Measurements from ENCODE around the gene NACC1. TPM values are rescaled to one million over a fixed set of nuclear protein-coding genes. Genes with fewer than 3 reads are reported as not detected.

Gene NACC1
- total and polyA plus RNA-seq, 4 donors: 0.86 to 24.7 (median 17.7) TPM

DNA sequence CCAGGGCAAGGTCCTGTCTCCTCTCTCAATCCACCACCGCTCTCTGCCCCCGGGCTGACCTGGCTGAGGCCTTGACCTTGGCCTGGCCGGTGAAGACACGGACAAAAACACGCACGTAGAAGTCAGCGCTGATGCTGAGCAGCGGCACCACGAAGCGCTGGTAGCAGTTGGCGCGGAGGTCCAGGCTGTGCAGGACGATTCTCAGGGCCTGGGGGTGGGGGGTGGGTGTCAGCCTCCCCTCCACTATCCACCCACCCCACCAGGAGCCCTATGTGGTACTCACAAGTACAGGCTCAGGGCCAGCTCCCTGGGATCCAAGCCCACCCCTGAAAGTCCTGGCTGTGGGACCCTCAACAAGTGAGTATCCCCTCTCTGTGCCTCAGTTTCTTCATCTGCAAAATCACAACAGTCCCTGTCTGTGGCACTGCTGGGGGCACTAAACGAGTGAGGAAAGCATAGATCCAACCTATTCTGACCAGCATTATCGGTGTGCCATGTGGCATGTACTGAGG is 7.9 kb upstream of the NACC1 start (continued):
- no peak for TF ChIP-seq REST (IDR thresholded peaks at IDR 0.05)
- TF ChIP-seq RXRA (IDR thresholded peaks at IDR 0.05): no peak
- no peak for TF ChIP-seq FOXA1 (IDR thresholded peaks at IDR 0.05)
- TF ChIP-seq TAF1 (conservative IDR thresholded peaks at IDR 0.05): no peak
- TF ChIP-seq SP1 (IDR thresholded peaks at IDR 0.05): no peak

- WGBS: 96% methylated on average over 10 of the region's 10 CpGs
- H3K36me3 ChIP-seq (ENCODE audit: control insufficient read depth in 4 of 4, insufficient read depth in 3 of 4, low read depth in 1 of 4, low read length in 3 of 4): peaks cover 0 to 15% (median 3%) of the 10 kb centered on the region in 4 donors
Observed at GRCh38 chr19:13112555-13112954, 5.5 kb upstream of the NACC1 start.

DNA sequence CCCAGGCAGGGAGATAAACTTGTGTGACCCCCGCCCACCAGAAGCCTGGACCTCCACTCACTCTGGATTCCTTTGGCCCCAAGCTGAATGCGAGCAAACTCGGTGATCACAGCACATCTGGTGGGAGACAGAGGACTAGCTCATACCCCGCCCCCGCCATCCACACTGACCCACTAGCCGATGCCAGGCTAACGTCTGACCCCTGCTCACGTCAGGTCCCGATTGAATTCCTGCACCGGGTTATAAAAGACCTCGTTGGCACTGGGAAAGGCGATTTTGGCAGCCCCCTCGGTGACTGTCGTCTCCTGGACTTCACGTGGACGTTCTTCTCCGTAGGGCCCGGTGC is 2.2 kb upstream of the NACC1 start:
- Histone ChIP-seq H3K27ac (ENCODE audit: low read depth in 1 of 2, low read length in 2 of 2) (peak overlapping the region; percentile 78 to 82), H3K4me3 (ENCODE audit: low read depth in 1 of 3, low read length in 3 of 3) (peak overlapping the region; percentile 73 to 100 (median 90)), H3K36me3 (ENCODE audit: control insufficient read depth in 4 of 4, insufficient read depth in 3 of 4, low read depth in 1 of 4, low read length in 3 of 4) (peaks cover 0 to 6% (median 1%) of the 10 kb centered on the region in 4 donors), H3K4me1 (ENCODE audit: control insufficient read depth in 4 of 4, insufficient read depth in 4 of 4, low read length in 3 of 4) (peaks cover 12 to 40% (median 31%) of the 10 kb centered on the region in 4 donors), H3K9me3 (ENCODE audit: control insufficient read depth in 4 of 4, low read length in 3 of 4) (no peaks in the 10 kb centered on the region), H3K27me3 (ENCODE audit: control insufficient read depth in 4 of 4, insufficient read depth in 4 of 4, low read length in 3 of 4) (no peaks in the 10 kb centered on the region), H3K9ac (ENCODE audit: low read depth in 1 of 2, low read length in 2 of 2) (peak overlapping the region; percentile 58 to 77)
- no peak for DNase-seq (ENCODE audit: low spot score)
- WGBS: 1% methylated on average over 18 of the region's 18 CpGs
- TF ChIP-seq HNF4G (IDR thresholded peaks at IDR 0.05) (no peak), JUND (IDR thresholded peaks at IDR 0.05) (no peak), SP1 (IDR thresholded peaks at IDR 0.05) (no peak), TAF1 (conservative IDR thresholded peaks at IDR 0.05) (no peak), GABPA (IDR thresholded peaks at IDR 0.05 in 1 of 2, conservative IDR thresholded peaks at IDR 0.05 in 1 of 2) (no peak), ATF3 (IDR thresholded peaks at IDR 0.05) (no peak), YY1 (IDR thresholded peaks at IDR 0.05) (no peak), FOXA2 (IDR thresholded peaks at IDR 0.05) (no peak), RXRA (IDR thresholded peaks at IDR 0.05) (no peak), ZBTB33 (IDR thresholded peaks at IDR 0.05) (no peak)
- TF ChIP-seq, protein P1, sequence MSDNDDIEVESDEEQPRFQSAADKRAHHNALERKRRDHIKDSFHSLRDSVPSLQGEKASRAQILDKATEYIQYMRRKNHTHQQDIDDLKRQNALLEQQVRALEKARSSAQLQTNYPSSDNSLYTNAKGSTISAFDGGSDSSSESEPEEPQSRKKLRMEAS (IDR thresholded peaks at IDR 0.05): no peak

More at GRCh38 chr19:13112555-13112954, 5.5 kb upstream of the NACC1 start:
- no peak overlapping the region for H3K9ac ChIP-seq (ENCODE audit: low read depth in 1 of 2, low read length in 2 of 2)
- H3K27me3 ChIP-seq (ENCODE audit: control insufficient read depth in 4 of 4, insufficient read depth in 4 of 4, low read length in 3 of 4): no peaks in the 10 kb centered on the region
- no peak overlapping the region for H3K27ac ChIP-seq (ENCODE audit: low read depth in 1 of 2, low read length in 2 of 2)
- H3K9me3 ChIP-seq (ENCODE audit: control insufficient read depth in 4 of 4, low read length in 3 of 4): no peaks in the 10 kb centered on the region
- peaks cover 2 to 21% (median 17%) of the 10 kb centered on the region in 4 donors for H3K4me1 ChIP-seq (ENCODE audit: control insufficient read depth in 4 of 4, insufficient read depth in 4 of 4, low read length in 3 of 4)
- DNase-seq (ENCODE audit: low spot score): no peak
- H3K4me3 ChIP-seq (ENCODE audit: low read depth in 1 of 3, low read length in 3 of 3): no peak overlapping the region
- TF ChIP-seq, protein P1 (IDR thresholded peaks at IDR 0.05): no peak
- no peak for TF ChIP-seq HNF4G (IDR thresholded peaks at IDR 0.05)
- TF ChIP-seq TAF1 (conservative IDR thresholded peaks at IDR 0.05): no peak
- no peak for TF ChIP-seq SP1 (IDR thresholded peaks at IDR 0.05)
- no peak for TF ChIP-seq YY1 (IDR thresholded peaks at IDR 0.05)
- TF ChIP-seq JUND (IDR thresholded peaks at IDR 0.05): no peak
- TF ChIP-seq ATF3 (IDR thresholded peaks at IDR 0.05): no peak
- TF ChIP-seq NR2F2 (IDR thresholded peaks at IDR 0.05): no peak
- no peak for TF ChIP-seq RXRA (IDR thresholded peaks at IDR 0.05)
- TF ChIP-seq FOXA2 (IDR thresholded peaks at IDR 0.05): no peak
- TF ChIP-seq RAD21 (IDR thresholded peaks at IDR 0.05): no peak
- no peak for TF ChIP-seq FOXA1 (IDR thresholded peaks at IDR 0.05)
- no peak for TF ChIP-seq HNF4A (conservative IDR thresholded peaks at IDR 0.05)
- TF ChIP-seq ZBTB33 (IDR thresholded peaks at IDR 0.05): no peak
- no peak for TF ChIP-seq EGR1 (IDR thresholded peaks at IDR 0.05; ENCODE audit: low read depth in 2 of 2)
